Colonic mucosa (tissue), 4 donors: ENCODE measurements around the gene DCPS. TPM values are rescaled to one million over a fixed set of nuclear protein-coding genes. Genes with fewer than 3 reads are reported as not detected.
"Not testable (repeated sequence)": the region's sequence is repeated elsewhere in the genome, so short reads cannot be mapped to it uniquely, and the experiment has no call there.

ENCODE experiments used
- DNase-seq: peaks from one replicate; pipeline ENCODE4 v3.0.0-alpha.2; 2020
- H3K27ac ChIP-seq: fragments of 200-600 bp; one replicate; pipeline ENCODE4 v1.8.0; 2021
- H3K27me3 ChIP-seq: fragments of 200-600 bp; one replicate; pipeline ENCODE4 v1.8.0; 2021
- H3K36me3 ChIP-seq: fragments of 200-600 bp; one replicate; pipeline ENCODE4 v1.8.0; 2021
- H3K4me1 ChIP-seq: fragments of 200-600 bp; one replicate; pipeline ENCODE4 v1.8.0; 2021; ENCODE audit warnings: mild to moderate bottlenecking
- H3K4me3 ChIP-seq: fragments of 200-600 bp; one replicate; pipeline ENCODE4 v1.8.0; 2021
- H3K9ac ChIP-seq, 2 donors: one replicate each; pipeline ENCODE4 v1.7.0; 2013; ENCODE audit warnings: control low read depth in 2 of 2, low read depth in 2 of 2, low read length in 2 of 2
- H3K9me3 ChIP-seq: fragments of 200-600 bp; one replicate; pipeline ENCODE4 v1.8.0; 2021
- intact Hi-C: fragments of 100-400 bp; cut with DNase I; formaldehyde crosslinking; loops from one replicate; pipeline ENCODE4 v1.14.1; 2022
- total RNA-seq, 2 donors: library from RNA; stranded (reverse); fragmentation: NEBNext Ultra II Directional in 1 of 2; extraction: Animal tissue kit (Norgen Biotek cat#: 25700) in 1 of 2; gene quantifications; one replicate each; pipeline ENCODE4 v1.2.1, GENCODE V29; 2021
- TF ChIP-seq, protein P1 (sequence below): fragments of 200-600 bp; IDR thresholded peaks from one replicate; pipeline ENCODE4 v1.8.0; 2022; ENCODE audit warnings: antibody characterized with exemption, mild to moderate bottlenecking
- donor health status: healthy.
- donor health status: DM: no; HTN: no; CAD: no.
- donor health status: DM: no; HTN: no; CAD: no.

Gene DCPS, protein sequence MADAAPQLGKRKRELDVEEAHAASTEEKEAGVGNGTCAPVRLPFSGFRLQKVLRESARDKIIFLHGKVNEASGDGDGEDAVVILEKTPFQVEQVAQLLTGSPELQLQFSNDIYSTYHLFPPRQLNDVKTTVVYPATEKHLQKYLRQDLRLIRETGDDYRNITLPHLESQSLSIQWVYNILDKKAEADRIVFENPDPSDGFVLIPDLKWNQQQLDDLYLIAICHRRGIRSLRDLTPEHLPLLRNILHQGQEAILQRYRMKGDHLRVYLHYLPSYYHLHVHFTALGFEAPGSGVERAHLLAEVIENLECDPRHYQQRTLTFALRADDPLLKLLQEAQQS
- 10 to 100 TPM; 17.2 to 31.1 TPM for total RNA-seq

DNA sequence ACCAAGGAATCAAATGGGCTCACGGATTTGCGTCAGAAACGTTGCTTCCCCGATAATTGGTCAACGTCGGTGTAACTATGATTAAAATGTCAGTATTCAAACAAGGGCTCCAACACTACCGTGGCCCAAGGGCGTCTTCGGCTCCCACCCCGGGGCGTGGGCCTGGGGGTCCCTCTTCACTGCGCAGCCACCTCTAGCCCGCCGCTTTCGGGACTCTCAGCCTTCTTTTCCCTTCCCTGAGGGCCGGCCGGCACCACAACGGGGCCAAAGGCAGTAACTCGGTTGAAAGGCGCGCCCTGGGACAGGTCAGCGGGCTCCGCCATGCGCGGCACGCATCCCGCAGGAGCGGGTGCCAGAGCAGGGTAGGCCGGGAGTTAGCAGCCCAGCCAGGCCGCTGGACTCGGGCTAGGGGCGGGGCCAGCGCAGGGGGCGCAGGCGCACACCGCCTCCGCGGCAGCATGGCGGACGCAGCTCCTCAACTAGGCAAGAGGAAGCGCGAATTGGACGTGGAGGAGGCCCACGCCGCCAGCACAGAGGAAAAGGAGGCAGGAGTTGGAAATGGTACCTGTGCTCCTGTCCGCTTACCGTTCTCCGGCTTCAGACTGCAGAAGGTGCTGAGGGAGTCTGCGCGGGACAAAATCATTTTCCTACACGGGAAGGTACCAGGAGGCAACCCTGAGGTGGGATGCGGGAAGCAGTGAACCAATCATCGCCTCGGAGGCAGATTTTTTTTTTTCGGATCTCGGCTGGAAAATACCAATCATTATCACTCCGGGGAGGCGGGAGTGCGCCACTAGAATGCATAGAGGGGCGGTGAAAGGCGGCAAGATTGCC lies at the start of gene DCPS:
Gene DCPS (plus strand): TSS at position 438 of the 834 bp plus-strand sequence. CDS start 21 bp downstream, at position 459.
- intact Hi-C loops = loop anchor here (10.0 kb wide), 1 partner anchor 691 kb away; no protein-coding TSS in a partner anchor
- H3K4me1 ChIP-seq = peaks cover 5% of the 10 kb centered on the region
- no peaks in the 10 kb centered on the region for H3K27me3 ChIP-seq
- H3K27ac ChIP-seq = peak within 1 kb of the TSS; percentile 81
- TF ChIP-seq, protein P1, sequence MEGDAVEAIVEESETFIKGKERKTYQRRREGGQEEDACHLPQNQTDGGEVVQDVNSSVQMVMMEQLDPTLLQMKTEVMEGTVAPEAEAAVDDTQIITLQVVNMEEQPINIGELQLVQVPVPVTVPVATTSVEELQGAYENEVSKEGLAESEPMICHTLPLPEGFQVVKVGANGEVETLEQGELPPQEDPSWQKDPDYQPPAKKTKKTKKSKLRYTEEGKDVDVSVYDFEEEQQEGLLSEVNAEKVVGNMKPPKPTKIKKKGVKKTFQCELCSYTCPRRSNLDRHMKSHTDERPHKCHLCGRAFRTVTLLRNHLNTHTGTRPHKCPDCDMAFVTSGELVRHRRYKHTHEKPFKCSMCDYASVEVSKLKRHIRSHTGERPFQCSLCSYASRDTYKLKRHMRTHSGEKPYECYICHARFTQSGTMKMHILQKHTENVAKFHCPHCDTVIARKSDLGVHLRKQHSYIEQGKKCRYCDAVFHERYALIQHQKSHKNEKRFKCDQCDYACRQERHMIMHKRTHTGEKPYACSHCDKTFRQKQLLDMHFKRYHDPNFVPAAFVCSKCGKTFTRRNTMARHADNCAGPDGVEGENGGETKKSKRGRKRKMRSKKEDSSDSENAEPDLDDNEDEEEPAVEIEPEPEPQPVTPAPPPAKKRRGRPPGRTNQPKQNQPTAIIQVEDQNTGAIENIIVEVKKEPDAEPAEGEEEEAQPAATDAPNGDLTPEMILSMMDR = no peak
- H3K4me3 ChIP-seq = peak within 1 kb of the TSS; percentile 56
- peak within 1 kb of the TSS; percentile 83 to 94 for H3K9ac ChIP-seq
- H3K9me3 ChIP-seq = no peaks in the 10 kb centered on the region
- no peaks in the 10 kb centered on the region for H3K36me3 ChIP-seq
- DNase-seq = peak; percentile 91

DNA sequence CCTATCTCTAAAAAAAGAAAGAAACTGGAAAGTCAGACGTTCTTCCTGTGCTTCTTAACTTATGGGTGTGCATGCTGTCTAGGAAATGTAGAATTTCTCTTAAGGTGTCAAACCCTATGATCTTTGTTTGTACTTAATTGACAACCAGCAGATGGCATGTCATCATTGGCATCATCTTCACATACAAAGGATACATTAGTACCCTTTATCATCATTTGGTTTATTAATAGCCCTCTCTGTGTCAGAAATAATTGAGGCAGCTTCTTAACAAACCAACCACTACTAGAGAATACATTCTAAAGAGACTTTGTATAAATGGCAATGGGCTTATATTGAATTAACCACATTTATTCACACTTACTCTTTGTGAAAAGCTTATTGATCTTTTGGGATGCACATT lies 49.0 kb upstream of the DCPS start:
- Histone ChIP-seq H3K4me3 (no peak overlapping the region), H3K27ac (no peak overlapping the region), H3K9ac (no peak overlapping the region), H3K9me3 (no peaks in the 10 kb centered on the region), H3K27me3 (no peaks in the 10 kb centered on the region), H3K4me1 (no peaks in the 10 kb centered on the region), H3K36me3 (peaks cover 12% of the 10 kb centered on the region)
- no peak for DNase-seq
- intact Hi-C loops = no loop called here
- TF ChIP-seq, protein P1 = no peak

- DNase-seq, H3K27ac ChIP-seq, intact Hi-C loops, H3K9me3 ChIP-seq, H3K4me1 ChIP-seq, H3K27me3 ChIP-seq, H3K4me3 ChIP-seq, H3K9ac ChIP-seq: not testable (repeated sequence)
- H3K36me3 ChIP-seq = peaks cover 12% of the 10 kb centered on the region
Measured at GRCh38 chr11:126255507-126255906, 48.4 kb upstream of the DCPS start.

DNA sequence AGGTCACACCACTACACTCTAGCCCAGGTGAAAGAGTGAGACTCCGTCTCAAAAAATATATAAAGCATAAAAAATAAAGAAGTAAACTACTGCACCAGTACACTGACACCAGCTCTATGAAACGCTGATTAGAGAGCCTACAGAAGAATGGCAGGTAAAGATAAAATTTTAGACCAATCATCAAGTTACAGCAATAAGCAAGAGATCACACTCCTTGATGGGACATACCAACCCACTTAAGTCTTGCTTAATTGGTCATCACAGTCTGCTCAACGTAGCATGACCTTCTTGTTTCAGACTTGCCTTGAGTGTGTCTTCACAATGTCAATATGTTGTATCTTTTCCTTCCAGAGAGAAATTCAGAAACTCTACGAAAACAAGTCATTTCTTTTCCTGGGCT lies 47.6 kb upstream of the DCPS start:
- H3K9ac ChIP-seq = no peak overlapping the region
- H3K36me3 ChIP-seq = peaks cover 12% of the 10 kb centered on the region

GRCh38 chr11:126257144-126257543 lies 46.7 kb upstream of the DCPS start:
- intact Hi-C loops = no loop called here
- H3K27ac ChIP-seq = no peak overlapping the region
- no peak for DNase-seq
- H3K27me3 ChIP-seq = no peaks in the 10 kb centered on the region
- H3K9me3 ChIP-seq = no peaks in the 10 kb centered on the region
- no peaks in the 10 kb centered on the region for H3K4me1 ChIP-seq
- no peak overlapping the region for H3K9ac ChIP-seq
- peaks cover 12% of the 10 kb centered on the region for H3K36me3 ChIP-seq
- TF ChIP-seq, protein P1 = no peak
- H3K4me3 ChIP-seq = no peak overlapping the region

More for the DNA sequence above, 47.6 kb upstream of the DCPS start:
- Histone ChIP-seq H3K27ac (no peak overlapping the region), H3K4me3 (no peak overlapping the region), H3K4me1 (no peaks in the 10 kb centered on the region), H3K27me3 (no peaks in the 10 kb centered on the region), H3K9me3 (no peaks in the 10 kb centered on the region)
- no peak for DNase-seq
- intact Hi-C loops = no loop called here
- TF ChIP-seq, protein P1 = no peak
